SU-DHL-6 (cell line): Measurements from ENCODE around the gene NFE2L1.
A peak's percentile ranks its signal among the peaks of the same experiment; 100 is the strongest.

Experiments
- H2AFZ ChIP-seq: fragments of 200-600 bp; sonication (generic); 2 replicates; pipeline ENCODE4 v1.6.1; 2014; ENCODE audit warnings: low read depth, mild to moderate bottlenecking, moderate library complexity, mixed read lengths, antibody characterized with exemption, low read length; ENCODE audit not compliant: severe bottlenecking
- H3F3A ChIP-seq: fragments of 200-600 bp; shearing (Covaris generic); 2 replicates; pipeline ENCODE4 v1.6.0; 2016; ENCODE audit warnings: antibody characterized with exemption, mild to moderate bottlenecking; ENCODE audit not compliant: insufficient read depth
- H3K27ac ChIP-seq: fragments of 200-600 bp; sonication (generic); 2 replicates; pipeline ENCODE4 v1.5.1; 2016; ENCODE audit warnings: low read depth, mild to moderate bottlenecking, low read length, moderate library complexity, mixed read lengths
- H3K27me3 ChIP-seq: fragments of 200-600 bp; sonication (generic), shearing (Covaris generic); 2 replicates; pipeline ENCODE4 v1.6.0; 2014; ENCODE audit warnings: mild to moderate bottlenecking, low read length
- H3K36me3 ChIP-seq: fragments of 200-600 bp; sonication (generic); 2 replicates; pipeline ENCODE4 v1.6.1; 2014; ENCODE audit warnings: mild to moderate bottlenecking, low read length, mixed read lengths
- H3K4me2 ChIP-seq: fragments of 300-600, 200-600 bp; shearing (Covaris generic), sonication (generic); 2 replicates; pipeline ENCODE4 v1.6.0; 2014; ENCODE audit warnings: low read length, low read depth, mild to moderate bottlenecking; ENCODE audit not compliant: poor library complexity, severe bottlenecking
- H3K4me3 ChIP-seq: fragments of 200-600 bp; sonication (generic); 2 replicates; pipeline ENCODE4 v1.5.1; 2014; ENCODE audit warnings: antibody characterized with exemption, low read length, mild to moderate bottlenecking, mixed read lengths; ENCODE audit not compliant: insufficient read depth, poor library complexity, severe bottlenecking
- H3K79me2 ChIP-seq: fragments of 200-600 bp; sonication (generic); 2 replicates; pipeline ENCODE4 v1.6.1; 2014; ENCODE audit warnings: mild to moderate bottlenecking, low read length, moderate library complexity; ENCODE audit not compliant: insufficient read depth
- H3K9ac ChIP-seq: fragments of 200-600 bp; sonication (generic); 2 replicates; pipeline ENCODE4 v1.7.0; 2014; ENCODE audit warnings: mild to moderate bottlenecking, low read length
- H3K9me2 ChIP-seq: fragments of 200-600 bp; sonication (generic); replicated peaks from 2 replicates; pipeline ENCODE4 v1.6.1; 2014; ENCODE audit warnings: low read length; ENCODE audit not compliant: insufficient read depth
- H3K9me3 ChIP-seq: fragments of 200-600 bp; sonication (generic); 2 replicates; pipeline ENCODE4 v1.6.1; 2014; ENCODE audit warnings: low read length, mixed read lengths; ENCODE audit not compliant: insufficient read depth
- H4K20me1 ChIP-seq: fragments of 200-600 bp; sonication (generic); 2 replicates; pipeline ENCODE4 v1.6.1; 2014; ENCODE audit warnings: low read depth, mild to moderate bottlenecking, antibody characterized with exemption, low read length, moderate library complexity, mixed read lengths
- CTCF ChIP-seq: fragments of 200-600 bp; sonication (generic); IDR thresholded peaks from one replicate; pipeline ENCODE4 v1.5.1; 2017; ENCODE audit warnings: antibody characterized with exemption, mild to moderate bottlenecking, low read length, moderate library complexity; ENCODE audit not compliant: insufficient read depth, poor library complexity, severe bottlenecking
- EZH2phosphoT487 ChIP-seq: fragments of 200-600 bp; sonication (generic), shearing (Covaris generic); conservative IDR thresholded peaks from 2 replicates; pipeline ENCODE4 v1.6.1; 2018; ENCODE audit warnings: mild to moderate bottlenecking, antibody characterized with exemption, low read length, moderate library complexity, mixed read lengths

NFE2L1 gene

GRCh38 chr17:48107137-48108055 is 59.2 kb downstream of the NFE2L1 start, which contains the start of gene SNX11:
Gene SNX11, plus strand, starts transcription at chr17:48107766. Its CDS starts 4,278 bp downstream, at chr17:48112044.
- H3K9ac ChIP-seq, result peak within 1 kb of the TSS; percentile 71
- no peaks in the 10 kb centered on the region for H3K27me3 ChIP-seq
- H3K9me2 ChIP-seq, result no peaks in the 10 kb centered on the region
- peaks cover 8% of the 10 kb centered on the region; the same call in 1 of the 2 replicates for H3K9me3 ChIP-seq
- H3K27ac ChIP-seq, result peak within 1 kb of the TSS; percentile 68
- peak within 1 kb of the TSS; percentile 90 for H2AFZ ChIP-seq
- peaks cover 35% of the 10 kb centered on the region for H3K79me2 ChIP-seq
- peaks cover 31% of the 10 kb centered on the region for H3F3A ChIP-seq
- TF ChIP-seq EZH2phosphoT487 (no peak), CTCF (no peak)
- H4K20me1 ChIP-seq, result no peaks in the 10 kb centered on the region
- no peaks in the 10 kb centered on the region for H3K36me3 ChIP-seq
- peak within 1 kb of the TSS; percentile 97 for H3K4me3 ChIP-seq
- peak within 1 kb of the TSS; percentile 84 for H3K4me2 ChIP-seq

GRCh38 chr17:48110761-48111160 is 62.6 kb downstream of the NFE2L1 start:
- peaks cover 27% of the 10 kb centered on the region for H3F3A ChIP-seq
- H3K9me2 ChIP-seq, result no peaks in the 10 kb centered on the region
- H3K4me2 ChIP-seq, result peak overlapping the region; percentile 84
- H3K27me3 ChIP-seq, result no peaks in the 10 kb centered on the region
- no peak overlapping the region for H3K4me3 ChIP-seq
- peak overlapping the region; percentile 21 for H3K9ac ChIP-seq
- H4K20me1 ChIP-seq, result no peaks in the 10 kb centered on the region
- no peaks in the 10 kb centered on the region for H3K9me3 ChIP-seq
- H2AFZ ChIP-seq, result no peak overlapping the region
- peaks cover 38% of the 10 kb centered on the region for H3K79me2 ChIP-seq
- TF ChIP-seq EZH2phosphoT487, result no peak
- no peak for TF ChIP-seq CTCF
- peaks cover 7% of the 10 kb centered on the region; the same call in 1 of the 2 replicates for H3K36me3 ChIP-seq
- H3K27ac ChIP-seq, result peak overlapping the region; percentile 62
